DND-41 (cell line): ENCODE data around the gene RPS6KB2.

ENCODE experiments used
- ATAC-seq: fragments of 200-7000 bp; cut with Tn5 transposase; 3 replicates; pipeline ENCODE4 v1.9.1; 2021; ENCODE audit warnings: low read depth; ENCODE audit not compliant: insufficient read depth
- DNase-seq: peaks from one replicate; pipeline ENCODE4 v3.0.0-alpha.2; 2020
- H2AFZ ChIP-seq: 2 replicates; pipeline ENCODE4 v1.6.0; 2012; ENCODE audit warnings: low read depth, low read length
- H3K27ac ChIP-seq: 2 replicates; pipeline ENCODE4 v1.5.1; 2012; ENCODE audit warnings: low read length, inconsistent platforms
- H3K27me3 ChIP-seq: fragments of 200-600 bp; sonication (generic); 2 replicates; pipeline ENCODE4 v1.6.0; 2012; ENCODE audit warnings: low read length, mild to moderate bottlenecking, inconsistent platforms; ENCODE audit not compliant: insufficient read depth, poor library complexity
- H3K36me3 ChIP-seq: 2 replicates; pipeline ENCODE4 v1.5.1; 2012; ENCODE audit warnings: low read length, inconsistent platforms; ENCODE audit not compliant: insufficient read depth
- H3K4me1 ChIP-seq: 2 replicates; pipeline ENCODE4 v1.5.1; 2012; ENCODE audit warnings: mild to moderate bottlenecking, low read length; ENCODE audit not compliant: insufficient read depth
- H3K4me2 ChIP-seq: 2 replicates; pipeline ENCODE4 v1.6.0; 2012; ENCODE audit warnings: mild to moderate bottlenecking, moderate library complexity, low read length, inconsistent platforms; ENCODE audit not compliant: insufficient read depth
- H3K4me3 ChIP-seq, 2 experiments: fragments of 200-600 bp in 1 of 2; shearing (Covaris generic) in 1 of 2; 2 replicates each; pipeline ENCODE4 v1.5.1; 2012 to 2016; ENCODE audit warnings: inconsistent platforms in 2 of 2, low read length in 2 of 2, mild to moderate bottlenecking in 2 of 2, low read depth in 1 of 2, moderate library complexity in 1 of 2
- H3K79me2 ChIP-seq: 2 replicates; pipeline ENCODE4 v1.6.0; 2012; ENCODE audit warnings: low read length, inconsistent platforms; ENCODE audit not compliant: insufficient read depth
- H3K9ac ChIP-seq: 2 replicates; pipeline ENCODE4 v1.6.0; 2012; ENCODE audit warnings: low read depth, mild to moderate bottlenecking, inconsistent platforms, low read length, moderate library complexity
- H3K9me3 ChIP-seq: 2 replicates; pipeline ENCODE4 v1.5.1; 2012; ENCODE audit warnings: low read length, moderate library complexity, mild to moderate bottlenecking, inconsistent platforms; ENCODE audit not compliant: insufficient read depth, severe bottlenecking
- H4K20me1 ChIP-seq: 2 replicates; pipeline ENCODE4 v1.6.0; 2012; ENCODE audit warnings: low read length; ENCODE audit not compliant: insufficient read depth
- CTCF ChIP-seq: IDR thresholded peaks from 2 replicates; pipeline ENCODE4 v1.5.1; 2012; ENCODE audit warnings: borderline replicate concordance, low read length, moderate library complexity, mild to moderate bottlenecking; ENCODE audit not compliant: poor library complexity, severe bottlenecking; ENCODE audit errors: extremely low read depth
- EZH2 ChIP-seq: IDR thresholded peaks from 3 replicates; pipeline ENCODE4 v1.6.1; 2012; ENCODE audit warnings: borderline replicate concordance, low read depth, mild to moderate bottlenecking, moderate library complexity, low read length, inconsistent platforms; ENCODE audit not compliant: severe bottlenecking

Gene RPS6KB2

DNA sequence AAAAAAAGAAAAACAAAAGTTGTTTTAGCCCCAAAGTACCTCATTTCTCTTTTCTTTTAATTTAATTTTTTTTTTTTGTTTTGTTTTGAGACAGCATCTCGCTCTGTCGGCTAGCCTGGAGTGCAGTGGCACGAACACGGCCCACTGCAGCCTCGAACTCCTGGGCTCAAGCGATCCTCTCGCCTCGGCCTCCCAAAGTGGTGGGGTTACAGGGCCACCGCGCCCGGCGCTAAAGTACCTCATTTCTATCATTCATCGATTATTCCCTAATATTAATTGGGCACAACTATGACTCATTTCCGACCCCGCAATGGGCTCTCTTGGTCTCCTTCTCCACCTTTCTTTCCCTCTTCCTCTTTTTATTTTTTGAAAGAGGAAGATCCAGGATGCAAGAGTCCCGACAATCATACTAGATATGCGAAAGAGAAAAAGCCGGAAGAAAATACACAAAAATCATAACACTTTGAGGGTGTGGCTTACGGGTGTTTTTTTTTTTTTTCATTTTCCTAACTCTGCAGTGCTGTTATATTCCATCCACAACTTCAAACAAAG, 54.1 kb downstream of the RPS6KB2 start:
- ATAC-seq (no peak), DNase-seq (peak; percentile 7)
- Histone ChIP-seq H3K27me3 (no peaks in the 10 kb centered on the region), H3K4me1 (peaks cover 44% of the 10 kb centered on the region), H3K27ac (peak overlapping the region; percentile 99), H3K36me3 (peaks cover 23% of the 10 kb centered on the region), H3K4me3 (peak overlapping the region; percentile 28 to 68), H3K4me2 (peak overlapping the region; percentile 76), H3K79me2 (peaks cover 38% of the 10 kb centered on the region), H2AFZ (peak overlapping the region; percentile 87), H4K20me1 (peaks cover 12% of the 10 kb centered on the region), H3K9me3 (no peaks in the 10 kb centered on the region), H3K9ac (peak overlapping the region; percentile 95)
- TF ChIP-seq CTCF (no peak), EZH2 (no peak)

- DNase-seq (peak; percentile 99), ATAC-seq (peak; percentile 81)
- peak within 1 kb of the TSS; percentile 99 for H3K27ac ChIP-seq
- H3K4me2 ChIP-seq, result peak within 1 kb of the TSS; percentile 76
- no peaks in the 10 kb centered on the region for H3K9me3 ChIP-seq
- peaks cover 44% of the 10 kb centered on the region for H3K4me1 ChIP-seq
- H3K4me3 ChIP-seq, result peak within 1 kb of the TSS; percentile 28 to 68
- peaks cover 19% of the 10 kb centered on the region for H4K20me1 ChIP-seq
- peak within 1 kb of the TSS; percentile 95 for H3K9ac ChIP-seq
- H3K79me2 ChIP-seq, result peaks cover 45% of the 10 kb centered on the region
- peak within 1 kb of the TSS; percentile 87 for H2AFZ ChIP-seq
- no peaks in the 10 kb centered on the region for H3K27me3 ChIP-seq
- peaks cover 31% of the 10 kb centered on the region for H3K36me3 ChIP-seq
- TF ChIP-seq EZH2 (no peak), CTCF (peak; percentile 40)
Measured at GRCh38 chr11:67482827-67483798, 54.8 kb downstream of the RPS6KB2 start, which contains the start of gene AIP. TSS of gene AIP (plus strand) at chr11:67483026. CDS start at chr11:67483159, 133 bp downstream.

DNA sequence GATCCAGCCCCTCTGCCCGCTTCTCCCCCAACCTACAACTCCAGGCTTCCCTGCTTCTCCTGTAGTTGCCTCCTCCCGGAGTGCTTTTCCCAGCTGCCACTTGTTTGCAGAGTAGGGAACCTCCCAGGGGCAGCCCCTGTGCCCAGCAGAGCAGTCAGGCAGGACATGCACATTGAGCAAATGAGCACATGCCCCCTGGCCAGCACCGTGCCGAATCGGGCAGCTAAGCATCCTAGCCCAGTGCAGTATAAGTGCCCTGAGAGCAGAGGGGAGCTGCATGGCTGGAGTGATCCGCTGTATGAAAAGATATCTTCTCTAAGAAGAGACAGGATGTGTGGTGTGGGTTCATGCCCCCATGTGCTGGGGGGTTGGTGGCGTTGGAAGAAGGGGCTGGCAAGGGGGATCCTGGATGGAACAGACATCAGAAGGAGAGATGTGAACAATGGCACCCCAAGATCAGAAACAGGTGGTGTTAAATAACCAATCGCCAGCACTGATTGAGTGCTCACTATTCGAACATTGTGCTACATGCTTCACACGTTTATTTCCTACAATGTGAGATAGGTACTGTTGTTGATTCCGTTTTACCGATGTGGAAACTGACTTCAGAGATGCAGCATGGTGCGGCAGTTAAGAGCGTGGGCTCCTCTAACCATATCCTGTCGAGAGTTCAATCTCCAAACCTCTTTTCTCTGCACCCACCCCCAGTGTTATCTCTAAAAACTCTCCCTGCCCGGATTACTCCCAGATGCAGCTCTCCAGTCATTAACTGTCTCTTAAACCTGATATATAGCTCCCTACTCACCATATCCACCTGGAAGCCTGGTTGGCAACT, 55.8 kb downstream of the RPS6KB2 start:
- TF ChIP-seq EZH2, result no peak
- no peak for TF ChIP-seq CTCF
- Histone ChIP-seq H3K9ac (peak overlapping the region; percentile 95), H4K20me1 (peaks cover 22% of the 10 kb centered on the region), H3K36me3 (peaks cover 40% of the 10 kb centered on the region), H3K79me2 (peaks cover 46% of the 10 kb centered on the region), H3K9me3 (no peaks in the 10 kb centered on the region), H3K27ac (peak overlapping the region; percentile 99), H3K4me3 (peak overlapping the region; percentile 28 to 68), H2AFZ (peak overlapping the region; percentile 28), H3K27me3 (no peaks in the 10 kb centered on the region), H3K4me1 (peaks cover 44% of the 10 kb centered on the region), H3K4me2 (peak overlapping the region; percentile 76)
- peak; percentile 46 for ATAC-seq
- DNase-seq, result peak; percentile 75
